ENCODE data around the gene SCN3A. TPM values are rescaled to one million over a fixed set of nuclear protein-coding genes. Genes with fewer than 3 reads are reported as not detected.

The SCN3A gene
- total and polyA plus RNA-seq, 8 donors = under 0.01 to 12.5 (median 0.87) TPM; not detected in 1

DNA sequence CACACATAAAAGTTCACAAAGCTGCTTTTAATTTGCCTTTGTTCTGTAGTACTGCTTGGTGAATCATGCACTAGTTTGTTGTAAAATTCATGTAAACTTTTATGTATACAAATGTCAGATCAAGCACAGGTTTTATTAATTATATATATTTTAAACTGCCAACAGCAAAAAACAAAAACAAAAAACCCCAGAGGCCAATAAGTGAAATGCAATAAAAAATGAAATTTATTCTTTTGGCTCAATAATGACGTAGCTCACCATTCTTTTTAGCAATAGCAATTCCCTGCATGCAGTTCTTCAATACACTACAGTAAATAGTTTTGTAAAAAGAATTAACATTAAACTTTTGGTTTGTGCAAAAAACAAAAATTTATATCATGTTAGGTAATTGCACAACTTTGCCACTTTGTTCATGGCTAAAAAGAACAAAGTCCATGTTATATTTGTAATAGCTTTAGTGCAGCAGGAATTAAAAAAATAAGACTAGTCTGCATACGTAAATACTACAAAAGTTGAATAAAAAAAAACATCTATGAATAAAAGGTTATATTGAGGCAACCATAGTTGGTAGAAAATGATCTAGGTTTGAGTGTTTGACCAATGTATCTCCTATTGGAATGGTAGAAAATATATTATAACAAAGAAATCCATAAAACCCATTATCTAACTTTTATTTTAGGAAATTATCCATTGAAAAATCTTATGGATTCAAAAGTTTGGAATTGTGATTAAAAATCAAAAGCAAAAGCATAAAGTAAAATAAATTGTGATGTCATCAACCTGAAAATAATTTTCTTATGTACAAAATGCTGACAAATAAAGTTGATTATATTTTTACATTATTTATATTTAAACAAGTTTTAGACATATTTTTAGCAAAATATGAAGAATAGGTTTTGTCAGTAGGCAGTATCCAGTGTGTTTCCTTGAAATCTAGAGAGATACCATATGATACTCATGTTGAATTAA lies 115.6 kb downstream of the SCN3A start:
- 69 to 87% (median 80%) methylated on average over 2 of the region's 2 CpGs for WGBS, 5 donors
- H3K4me1 ChIP-seq = no peaks in the 10 kb centered on the region
- intact Hi-C loops (cut with DNase I; ENCODE audit: low total_unique reads) = no loop called here
- H3K36me3 ChIP-seq = no peaks in the 10 kb centered on the region
- no peaks in the 10 kb centered on the region for H3K27me3 ChIP-seq
- H3K27ac ChIP-seq = no peak overlapping the region
- DNase-seq = no peak
- no peak overlapping the region for H3K4me3 ChIP-seq
- TF ChIP-seq POLR2A (IDR thresholded peaks at IDR 0.05) (no peak), POLR2AphosphoS5 (IDR thresholded peaks at IDR 0.05) (no peak), EP300 (IDR thresholded peaks at IDR 0.05) (no peak)
- TF ChIP-seq, protein P1, sequence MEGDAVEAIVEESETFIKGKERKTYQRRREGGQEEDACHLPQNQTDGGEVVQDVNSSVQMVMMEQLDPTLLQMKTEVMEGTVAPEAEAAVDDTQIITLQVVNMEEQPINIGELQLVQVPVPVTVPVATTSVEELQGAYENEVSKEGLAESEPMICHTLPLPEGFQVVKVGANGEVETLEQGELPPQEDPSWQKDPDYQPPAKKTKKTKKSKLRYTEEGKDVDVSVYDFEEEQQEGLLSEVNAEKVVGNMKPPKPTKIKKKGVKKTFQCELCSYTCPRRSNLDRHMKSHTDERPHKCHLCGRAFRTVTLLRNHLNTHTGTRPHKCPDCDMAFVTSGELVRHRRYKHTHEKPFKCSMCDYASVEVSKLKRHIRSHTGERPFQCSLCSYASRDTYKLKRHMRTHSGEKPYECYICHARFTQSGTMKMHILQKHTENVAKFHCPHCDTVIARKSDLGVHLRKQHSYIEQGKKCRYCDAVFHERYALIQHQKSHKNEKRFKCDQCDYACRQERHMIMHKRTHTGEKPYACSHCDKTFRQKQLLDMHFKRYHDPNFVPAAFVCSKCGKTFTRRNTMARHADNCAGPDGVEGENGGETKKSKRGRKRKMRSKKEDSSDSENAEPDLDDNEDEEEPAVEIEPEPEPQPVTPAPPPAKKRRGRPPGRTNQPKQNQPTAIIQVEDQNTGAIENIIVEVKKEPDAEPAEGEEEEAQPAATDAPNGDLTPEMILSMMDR (IDR thresholded peaks at IDR 0.05) = peak in 1 of 7 experiments; percentile 19
- H3K9me3 ChIP-seq = peaks cover 0 to under 1% (median 0%) of the 10 kb centered on the region in 4 donors

DNA sequence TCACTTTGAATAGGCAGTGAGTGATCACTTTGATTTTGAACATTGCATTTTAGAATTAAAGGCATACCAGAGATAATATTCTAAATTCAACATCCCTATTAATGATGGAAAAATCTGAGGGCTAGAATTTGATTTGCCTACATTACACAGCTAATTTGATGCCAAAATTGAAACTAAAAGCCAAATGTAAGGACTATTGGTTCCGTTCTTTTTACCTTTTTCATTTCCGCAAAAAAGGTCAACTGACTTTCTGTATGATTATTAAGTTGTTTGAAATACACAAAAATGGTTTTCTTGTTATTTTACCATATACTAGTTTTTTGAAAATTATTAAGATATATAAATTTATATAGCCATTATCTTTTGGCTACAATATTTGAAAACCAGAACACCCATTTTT lies 117.5 kb downstream of the SCN3A start:
- H3K4me1 ChIP-seq = no peaks in the 10 kb centered on the region

DNA sequence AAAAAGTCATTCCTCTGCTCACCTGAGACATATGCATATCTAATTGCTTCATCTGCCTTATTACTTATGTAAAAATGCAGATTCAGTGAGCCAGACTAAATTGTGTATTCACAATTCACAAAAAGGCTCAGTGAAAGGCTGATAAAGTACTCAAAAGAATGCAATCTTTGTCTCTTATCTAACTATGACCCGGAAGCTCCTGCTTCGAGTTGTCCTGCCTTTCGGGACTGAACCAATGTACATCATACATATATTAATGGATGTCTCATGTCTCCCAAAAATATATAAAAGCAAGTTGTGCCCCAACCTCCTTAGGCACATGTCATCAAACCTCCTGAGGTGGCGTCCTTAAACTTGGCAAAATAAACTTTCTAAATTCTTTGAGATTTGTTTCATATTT lies 120.5 kb downstream of the SCN3A start:
- DNase-seq = no peak
- Histone ChIP-seq H3K27ac (no peak overlapping the region), H3K27me3 (no peaks in the 10 kb centered on the region), H3K4me1 (no peaks in the 10 kb centered on the region), H3K9me3 (peaks cover 0 to 13% (median 0%) of the 10 kb centered on the region in 4 donors), H3K4me3 (no peak overlapping the region), H3K36me3 (no peaks in the 10 kb centered on the region)
- intact Hi-C loops (cut with DNase I; ENCODE audit: low total_unique reads) = no loop called here
- 56 to 75% (median 67%) methylated on average over 4 of the region's 4 CpGs for WGBS, 5 donors
- TF ChIP-seq POLR2AphosphoS5 (IDR thresholded peaks at IDR 0.05) (no peak), EP300 (IDR thresholded peaks at IDR 0.05) (no peak), POLR2A (IDR thresholded peaks at IDR 0.05) (no peak)
- TF ChIP-seq, protein P1 (IDR thresholded peaks at IDR 0.05) = no peak

More for the DNA sequence above, 117.5 kb downstream of the SCN3A start:
- intact Hi-C loops (cut with DNase I; ENCODE audit: low total_unique reads) = no loop called here
- TF ChIP-seq POLR2AphosphoS5 (IDR thresholded peaks at IDR 0.05) = no peak
- no peak for TF ChIP-seq POLR2A (IDR thresholded peaks at IDR 0.05)
- TF ChIP-seq, protein P1 (IDR thresholded peaks at IDR 0.05) = no peak
- no peak for TF ChIP-seq EP300 (IDR thresholded peaks at IDR 0.05)
- no peaks in the 10 kb centered on the region for H3K27me3 ChIP-seq
- WGBS, 5 donors = 89 to 98% (median 92%) methylated on average over 2 of the region's 2 CpGs
- H3K36me3 ChIP-seq = no peaks in the 10 kb centered on the region
- DNase-seq = no peak
- H3K9me3 ChIP-seq = peaks cover 0 to 13% (median 0%) of the 10 kb centered on the region in 4 donors
- H3K27ac ChIP-seq = no peak overlapping the region
- no peak overlapping the region for H3K4me3 ChIP-seq

DNA sequence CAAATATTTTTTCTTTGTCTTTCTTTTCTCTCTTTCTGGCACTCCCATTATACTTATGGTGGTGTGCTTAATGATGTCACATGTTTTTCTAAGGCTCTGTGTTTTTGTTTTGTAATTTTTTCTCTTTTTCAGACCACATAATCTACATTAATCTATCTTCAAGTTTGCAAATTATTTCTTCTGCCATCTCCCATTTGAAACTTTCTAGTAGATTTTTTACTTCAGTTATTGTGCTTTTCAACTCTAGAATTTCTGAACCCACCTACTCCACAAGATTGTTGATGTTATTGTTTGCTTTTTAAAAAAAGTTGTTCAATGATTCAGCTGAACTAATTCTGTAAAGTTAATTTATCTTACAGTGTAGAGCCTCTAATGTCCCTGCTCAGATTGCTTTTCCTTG lies 121.4 kb downstream of the SCN3A start:
- no peaks in the 10 kb centered on the region for H3K27me3 ChIP-seq
- no peak overlapping the region for H3K27ac ChIP-seq
- intact Hi-C loops (cut with DNase I; ENCODE audit: low total_unique reads) = no loop called here
- H3K4me1 ChIP-seq = no peaks in the 10 kb centered on the region
- no peak for TF ChIP-seq EP300 (IDR thresholded peaks at IDR 0.05)
- TF ChIP-seq, protein P1 (IDR thresholded peaks at IDR 0.05) = no peak
- no peak for TF ChIP-seq POLR2AphosphoS5 (IDR thresholded peaks at IDR 0.05)
- TF ChIP-seq POLR2A (IDR thresholded peaks at IDR 0.05) = no peak
- no peak for DNase-seq
- H3K36me3 ChIP-seq = no peaks in the 10 kb centered on the region
- no peak overlapping the region for H3K4me3 ChIP-seq
- peaks cover 0 to 13% (median 0%) of the 10 kb centered on the region in 4 donors for H3K9me3 ChIP-seq

All from stomach (tissue), 9 donors.